A549 (cell line): Measurements from ENCODE around the gene CPZ.

Experiments
- CBX8 ChIP-seq: fragments of 200-600 bp; sonication (generic); IDR thresholded peaks from 2 replicates; pipeline ENCODE4 v1.6.1; 2016
- CHD4 ChIP-seq: fragments of 200-600 bp; sonication (generic); IDR thresholded peaks from 2 replicates; pipeline ENCODE4 v1.6.1; 2016; ENCODE audit warnings: antibody characterized with exemption, mild to moderate bottlenecking, borderline replicate concordance
- CTCF ChIP-seq: fragments of >200 bp; sonication (Bioruptor Twin); formaldehyde crosslinking; IDR thresholded peaks from 3 replicates; pipeline ENCODE4 v1.5.1; 2016
- MAFK ChIP-seq: fragments of 450-650 bp; IDR thresholded peaks from 2 replicates; pipeline ENCODE4 v1.6.1; 2014; ENCODE audit not compliant: partially characterized antibody
- MAX ChIP-seq: IDR thresholded peaks from 2 replicates; pipeline ENCODE4 v1.6.1; 2012
- MAZ ChIP-seq: fragments of 150-350 bp; IDR thresholded peaks from 2 replicates; pipeline ENCODE4 v1.6.1; 2014; ENCODE audit warnings: antibody characterized with exemption, low read depth, low read length, borderline replicate concordance
- NR3C1 ChIP-seq: fragments of >200 bp; sonication (Bioruptor Twin); formaldehyde crosslinking; IDR thresholded peaks from 3 replicates; pipeline ENCODE4 v1.6.1; 2017
- POLR2A ChIP-seq: IDR thresholded peaks from 2 replicates; pipeline ENCODE4 v1.6.1; 2012; ENCODE audit warnings: mild to moderate bottlenecking, low read length
- POLR2AphosphoS2 ChIP-seq: conservative IDR thresholded peaks from 2 replicates; pipeline ENCODE4 v1.6.1; 2012; ENCODE audit warnings: low read length, improper control_type of control experiment, inconsistent platforms
- RCOR1 ChIP-seq: fragments of 150-350 bp; IDR thresholded peaks from 2 replicates; pipeline ENCODE4 v1.6.1; 2014; ENCODE audit warnings: antibody characterized with exemption, low read length, low read depth
- TP53 ChIP-seq: fragments of 250-450 bp; sonication (Bioruptor Pico); IDR thresholded peaks from 2 replicates; pipeline ENCODE4 v1.5.0; 2021; ENCODE audit warnings: mild to moderate bottlenecking, moderate library complexity

- no peak for TF ChIP-seq POLR2A
- TF ChIP-seq MAFK = peak; percentile 55
- TF ChIP-seq CBX8 = no peak
- TF ChIP-seq CTCF = no peak
- TF ChIP-seq MAX = no peak
- no peak for TF ChIP-seq TP53
- TF ChIP-seq RCOR1 = no peak
- no peak for TF ChIP-seq CHD4
- TF ChIP-seq MAZ = no peak
- no peak for TF ChIP-seq POLR2AphosphoS2
- no peak for TF ChIP-seq NR3C1
Measured at GRCh38 chr4:8547108-8547911, 45.3 kb upstream of the CPZ start.
